BLaER1 treated with 17β-estradiol and CSF1 and Interleukin-3, amounts not matched to agents 10 nM and 100 nM (cell line): ENCODE data around the gene BET1L.

Experiments used
- H3K27ac ChIP-seq, 11 experiments: shearing (Covaris generic); formaldehyde crosslinking; 2 replicates each; pipeline ENCODE4 v1.8.1; 2022
- H3K27me3 ChIP-seq, 11 experiments: shearing (Covaris generic); formaldehyde crosslinking; 2 replicates each; pipeline ENCODE4 v1.8.1; 2022
- H3K36me3 ChIP-seq, 11 experiments: shearing (Covaris generic); formaldehyde crosslinking; 2 replicates each; pipeline ENCODE4 v1.8.1; 2022
- H3K4me1 ChIP-seq, 10 experiments: shearing (Covaris generic); formaldehyde crosslinking; 2 replicates each; pipeline ENCODE4 v1.8.1; 2022
- H3K4me2 ChIP-seq, 11 experiments: shearing (Covaris generic); formaldehyde crosslinking; 2 replicates each; pipeline ENCODE4 v1.8.1; 2022
- H3K4me3 ChIP-seq, 10 experiments: shearing (Covaris generic); formaldehyde crosslinking; 2 replicates each; pipeline ENCODE4 v1.8.1; 2022
- H3K9ac ChIP-seq, 11 experiments: shearing (Covaris generic); formaldehyde crosslinking; 2 replicates each; pipeline ENCODE4 v1.8.1; 2022
- H3K9me3 ChIP-seq, 11 experiments: shearing (Covaris generic); formaldehyde crosslinking; replicated peaks in 1 of 11; 2 replicates each; pipeline ENCODE4 v1.8.1; 2022
- H4K20me1 ChIP-seq, 11 experiments: shearing (Covaris generic); formaldehyde crosslinking; 2 replicates each; pipeline ENCODE4 v1.8.1; 2022
- Cebpa-rat ChIP-seq, 11 experiments: shearing (Covaris generic); IDR thresholded peaks; 2 replicates each; pipeline ENCODE4 v1.8.1; 2022

BET1L gene

DNA sequence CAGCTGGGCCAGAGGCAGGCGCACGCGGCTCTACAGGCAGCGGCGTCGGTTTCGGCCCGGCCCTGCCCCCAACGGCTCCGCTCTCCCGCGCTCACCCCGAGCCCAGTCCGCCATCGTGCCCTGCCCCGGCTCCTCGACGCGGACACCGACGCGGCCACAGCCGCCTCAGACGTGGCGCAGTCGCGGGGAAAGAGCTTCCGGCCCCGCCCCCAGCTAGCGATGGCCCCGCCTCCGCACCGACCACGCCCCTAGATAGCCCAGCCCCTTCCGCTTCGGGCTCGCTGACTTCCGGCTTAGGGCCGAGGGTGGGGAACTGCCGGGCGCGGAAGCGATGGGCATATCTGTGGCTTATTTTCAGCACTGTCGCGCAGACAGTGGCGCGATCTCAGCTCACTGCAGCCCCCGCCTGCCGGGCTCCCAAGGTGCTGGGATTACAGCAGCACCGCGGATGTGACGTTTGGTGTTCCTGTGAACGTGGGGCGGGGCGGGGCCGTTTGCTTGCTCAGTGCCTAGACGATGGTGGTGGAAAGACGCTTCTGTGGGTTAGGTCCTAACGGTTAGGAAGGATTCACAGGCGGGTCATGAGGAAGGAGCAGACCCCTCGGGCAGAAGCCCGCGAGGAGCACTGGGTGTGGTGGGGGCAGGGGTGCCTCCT is at the start of gene BET1L, which contains the start of gene RIC8A:
Gene BET1L (minus strand): TSS at position 192 of the 655 bp plus-strand sequence. CDS start 78 bp downstream, at position 114.
Gene RIC8A (plus strand): TSS at position 501 of the 655 bp plus-strand sequence. CDS start 1,147 bp downstream, outside the sequence.
- peaks cover 58 to 70% (median 64%) of the 10 kb centered on the region in 11 experiments for H3K36me3 ChIP-seq
- peak within 1 kb of the TSS; percentile 91 to 100 (median 98) for H3K27ac ChIP-seq
- H3K27me3 ChIP-seq, result no peaks in the 10 kb centered on the region
- TF ChIP-seq Cebpa-rat (IDR thresholded peaks at IDR 0.05), result peak in 2 of 11 experiments; percentile 32 to 62; a peak in 2 of 22 replicates
- H4K20me1 ChIP-seq, result peaks cover 60 to 82% (median 77%) of the 10 kb centered on the region in 11 experiments; a peak in 20 of 22 replicates
- H3K4me1 ChIP-seq, result peaks cover 40 to 69% (median 64%) of the 10 kb centered on the region in 10 experiments
- peak within 1 kb of the TSS; percentile 91 to 99 (median 98) for H3K9ac ChIP-seq
- no peaks in the 10 kb centered on the region for H3K9me3 ChIP-seq
- H3K4me2 ChIP-seq, result peak within 1 kb of the TSS; percentile 95 to 100 (median 99)
- H3K4me3 ChIP-seq, result peak within 1 kb of the TSS; percentile 92 to 100 (median 95)

- no peak overlapping the region for H3K4me3 ChIP-seq
- no peaks in the 10 kb centered on the region for H3K27me3 ChIP-seq
- H3K4me2 ChIP-seq, result no peak overlapping the region
- peaks cover 31 to 34% (median 33%) of the 10 kb centered on the region in 11 experiments for H3K36me3 ChIP-seq
- H4K20me1 ChIP-seq, result peaks cover 0 to 28% (median 10%) of the 10 kb centered on the region in 11 experiments; a peak in 9 of 22 replicates
- no peak overlapping the region for H3K27ac ChIP-seq
- H3K9me3 ChIP-seq, result no peaks in the 10 kb centered on the region
- peaks cover 4 to 14% (median 9%) of the 10 kb centered on the region in 10 experiments; a peak in 16 of 20 replicates for H3K4me1 ChIP-seq
- no peak for TF ChIP-seq Cebpa-rat (IDR thresholded peaks at IDR 0.05)
- no peak overlapping the region for H3K9ac ChIP-seq
Measured at GRCh38 chr11:255816-256215, 48.6 kb upstream of the BET1L start.

GRCh38 chr11:255176-255575 is 48.0 kb upstream of the BET1L start:
- Histone ChIP-seq H3K4me2 (no peak overlapping the region), H3K9ac (no peak overlapping the region), H3K36me3 (peaks cover 37 to 41% (median 39%) of the 10 kb centered on the region in 11 experiments), H4K20me1 (peaks cover 0 to 34% (median 14%) of the 10 kb centered on the region in 11 experiments; a peak in 10 of 22 replicates), H3K27ac (no peak overlapping the region), H3K9me3 (no peaks in the 10 kb centered on the region), H3K4me1 (peaks cover 4 to 14% (median 11%) of the 10 kb centered on the region in 10 experiments; a peak in 16 of 20 replicates), H3K4me3 (no peak overlapping the region), H3K27me3 (no peaks in the 10 kb centered on the region)
- no peak for TF ChIP-seq Cebpa-rat (IDR thresholded peaks at IDR 0.05)

- Histone ChIP-seq H3K27ac (no peak overlapping the region), H3K4me2 (no peak overlapping the region), H3K9me3 (no peaks in the 10 kb centered on the region), H3K4me1 (peaks cover 4 to 14% (median 11%) of the 10 kb centered on the region in 10 experiments; a peak in 16 of 20 replicates), H3K27me3 (no peaks in the 10 kb centered on the region), H4K20me1 (peaks cover 0 to 42% (median 18%) of the 10 kb centered on the region in 11 experiments; a peak in 11 of 22 replicates), H3K9ac (0 out of 22 replicates have a peak overlapping the region, but pooled peaks of 1 of the 11 experiments have one; percentile 11), H3K4me3 (no peak overlapping the region), H3K36me3 (peaks cover 48 to 52% (median 50%) of the 10 kb centered on the region in 11 experiments)
- no peak for TF ChIP-seq Cebpa-rat (IDR thresholded peaks at IDR 0.05)
Measured at GRCh38 chr11:253886-254270, 46.7 kb upstream of the BET1L start.

GRCh38 chr11:253160-253885 is 46.1 kb upstream of the BET1L start:
- Histone ChIP-seq H3K4me3 (no peak overlapping the region), H3K9ac (0 out of 22 replicates have a peak overlapping the region, but pooled peaks of 1 of the 11 experiments have one; percentile 11), H3K4me2 (no peak overlapping the region), H4K20me1 (peaks cover 0 to 45% (median 19%) of the 10 kb centered on the region in 11 experiments; a peak in 11 of 22 replicates), H3K36me3 (peaks cover 53 to 58% (median 55%) of the 10 kb centered on the region in 11 experiments), H3K27ac (no peak overlapping the region), H3K4me1 (peaks cover 4 to 14% (median 11%) of the 10 kb centered on the region in 10 experiments; a peak in 16 of 20 replicates), H3K27me3 (no peaks in the 10 kb centered on the region), H3K9me3 (no peaks in the 10 kb centered on the region)
- TF ChIP-seq Cebpa-rat (IDR thresholded peaks at IDR 0.05), result no peak

DNA sequence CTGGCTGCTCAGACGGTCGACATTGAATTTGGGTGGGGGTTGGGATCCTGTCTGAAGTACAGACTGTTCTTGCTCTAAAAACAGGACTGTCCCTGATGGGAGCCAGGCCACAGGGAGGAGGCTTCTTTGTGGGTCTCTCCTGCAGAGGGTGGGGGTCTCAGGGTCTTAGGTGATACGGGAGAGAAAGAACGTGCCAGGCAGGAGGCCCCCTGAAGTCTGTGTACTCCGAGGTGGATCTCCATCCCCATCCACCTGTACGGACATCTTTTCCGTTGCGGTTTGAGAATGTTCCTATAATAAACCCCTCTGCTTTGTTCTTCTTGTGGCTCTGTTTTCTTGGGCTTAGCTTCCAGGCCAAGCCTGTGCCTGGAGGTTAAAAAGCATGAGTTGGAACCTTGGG is 45.5 kb upstream of the BET1L start:
- Histone ChIP-seq H3K27ac (no peak overlapping the region), H3K4me3 (no peak overlapping the region), H3K36me3 (peaks cover 60 to 65% (median 61%) of the 10 kb centered on the region in 11 experiments), H3K9ac (no peak overlapping the region), H4K20me1 (peaks cover 0 to 45% (median 19%) of the 10 kb centered on the region in 11 experiments; a peak in 11 of 22 replicates), H3K4me2 (no peak overlapping the region), H3K9me3 (no peaks in the 10 kb centered on the region), H3K4me1 (peaks cover 4 to 13% (median 9%) of the 10 kb centered on the region in 10 experiments; a peak in 16 of 20 replicates), H3K27me3 (no peaks in the 10 kb centered on the region)
- TF ChIP-seq Cebpa-rat (IDR thresholded peaks at IDR 0.05), result no peak

GRCh38 chr11:251550-251949 is 44.4 kb upstream of the BET1L start:
- no peak overlapping the region for H3K27ac ChIP-seq
- no peak overlapping the region for H3K9ac ChIP-seq
- H3K4me3 ChIP-seq, result no peak overlapping the region
- no peak overlapping the region for H3K4me2 ChIP-seq
- peaks cover 0 to 5% (median 0%) of the 10 kb centered on the region in 10 experiments; a peak in 4 of 20 replicates for H3K4me1 ChIP-seq
- no peaks in the 10 kb centered on the region for H3K9me3 ChIP-seq
- peaks cover 0 to 46% (median 19%) of the 10 kb centered on the region in 11 experiments; a peak in 12 of 22 replicates for H4K20me1 ChIP-seq
- TF ChIP-seq Cebpa-rat (IDR thresholded peaks at IDR 0.05), result no peak
- no peaks in the 10 kb centered on the region for H3K27me3 ChIP-seq
- peaks cover 71 to 76% (median 73%) of the 10 kb centered on the region in 11 experiments for H3K36me3 ChIP-seq

GRCh38 chr11:250740-251299 is 43.6 kb upstream of the BET1L start:
- Histone ChIP-seq H3K36me3 (peaks cover 78 to 83% (median 80%) of the 10 kb centered on the region in 11 experiments), H3K9me3 (no peaks in the 10 kb centered on the region), H3K27ac (peak overlapping the region in 1 of 11 experiments; percentile 13; a peak in 1 of 22 replicates), H4K20me1 (peaks cover 0 to 52% (median 21%) of the 10 kb centered on the region in 11 experiments; a peak in 13 of 22 replicates), H3K27me3 (no peaks in the 10 kb centered on the region), H3K9ac (peak overlapping the region in 2 of 11 experiments; percentile 1 to 23; a peak in 1 of 22 replicates), H3K4me3 (no peak overlapping the region), H3K4me2 (peak overlapping the region in 1 of 11 experiments; percentile 26; a peak in 1 of 22 replicates), H3K4me1 (peaks cover 0 to 5% (median 0%) of the 10 kb centered on the region in 10 experiments; a peak in 3 of 20 replicates)
- no peak for TF ChIP-seq Cebpa-rat (IDR thresholded peaks at IDR 0.05)
